GM19463 (cell line): ENCODE data around the gene RIMBP3C.
A peak's percentile ranks its signal among the peaks of the same experiment; 100 is the strongest.
"Not testable (repeated sequence)": the region's sequence is repeated elsewhere in the genome, so short reads cannot be mapped to it uniquely, and the experiment has no call there.

Experiments
- ATAC-seq: cut with Tn5 transposase; IDR thresholded peaks from one replicate; pipeline ENCODE4 v1.9.1; 2021; ENCODE audit warnings: mild to moderate bottlenecking, moderate library complexity; ENCODE audit not compliant: unreplicated experiment

The RIMBP3C gene

GRCh38 chr22:21526705-21527500 is 24.4 kb downstream of the RIMBP3C start:
- not testable (repeated sequence) for ATAC-seq

GRCh38 chr22:21516970-21517764 is 34.1 kb downstream of the RIMBP3C start:
- ATAC-seq: peak; percentile 84

GRCh38 chr22:21516522-21516921 is 34.7 kb downstream of the RIMBP3C start:
- ATAC-seq: peak; percentile 30

GRCh38 chr22:21515234-21515633 is 36.0 kb downstream of the RIMBP3C start:
- ATAC-seq: not testable (repeated sequence)

- not testable (repeated sequence) for ATAC-seq
These were observed 37.1 kb downstream of the RIMBP3C start for GRCh38 chr22:21514117-21514516.

GRCh38 chr22:21512022-21512421 is 39.2 kb downstream of the RIMBP3C start:
- not testable (repeated sequence) for ATAC-seq

- not testable (repeated sequence) for ATAC-seq
These were observed 40.9 kb downstream of the RIMBP3C start for GRCh38 chr22:21510397-21510796.

- ATAC-seq: not testable (repeated sequence)
These were observed 51.4 kb downstream of the RIMBP3C start for GRCh38 chr22:21499623-21500506.

- not testable (repeated sequence) for ATAC-seq
These were observed 52.8 kb downstream of the RIMBP3C start for GRCh38 chr22:21498489-21498888.

- not testable (repeated sequence) for ATAC-seq
These were observed 53.3 kb downstream of the RIMBP3C start for GRCh38 chr22:21497984-21498383.
